ENCODE results near the gene TFB2M.

- no peak for TF ChIP-seq CTCF (conservative IDR thresholded peaks at IDR 0.05; ENCODE audit: low read length)
- TF ChIP-seq EZH2phosphoT487 (IDR thresholded peaks at IDR 0.05; ENCODE audit: borderline replicate concordance, low read depth, low read length), result no peak
Observed at GRCh38 chr1:246549665-246550064, 16.4 kb downstream of the TFB2M start.

Data from OCI-LY7 (cell line).